Renal cortical epithelial cell (primary cell): Measurements from ENCODE around the gene HOXA3. TPM values are rescaled to one million over a fixed set of nuclear protein-coding genes. Genes with fewer than 3 reads are reported as not detected.

Source experiments
- DNase-seq: peaks from one replicate; pipeline ENCODE4 v3.0.0-alpha.2; 2011; ENCODE audit warnings: low read depth
- total RNA-seq: library from RNA; depleted of rRNA; stranded (reverse); fragments of >200 nt; gene quantifications from 2 replicates; pipeline ENCODE4 v1.2.3, GENCODE V29; 2014

HOXA3 gene
- total RNA-seq, 1 donor from 2014 or later, result 7.2 TPM

DNA sequence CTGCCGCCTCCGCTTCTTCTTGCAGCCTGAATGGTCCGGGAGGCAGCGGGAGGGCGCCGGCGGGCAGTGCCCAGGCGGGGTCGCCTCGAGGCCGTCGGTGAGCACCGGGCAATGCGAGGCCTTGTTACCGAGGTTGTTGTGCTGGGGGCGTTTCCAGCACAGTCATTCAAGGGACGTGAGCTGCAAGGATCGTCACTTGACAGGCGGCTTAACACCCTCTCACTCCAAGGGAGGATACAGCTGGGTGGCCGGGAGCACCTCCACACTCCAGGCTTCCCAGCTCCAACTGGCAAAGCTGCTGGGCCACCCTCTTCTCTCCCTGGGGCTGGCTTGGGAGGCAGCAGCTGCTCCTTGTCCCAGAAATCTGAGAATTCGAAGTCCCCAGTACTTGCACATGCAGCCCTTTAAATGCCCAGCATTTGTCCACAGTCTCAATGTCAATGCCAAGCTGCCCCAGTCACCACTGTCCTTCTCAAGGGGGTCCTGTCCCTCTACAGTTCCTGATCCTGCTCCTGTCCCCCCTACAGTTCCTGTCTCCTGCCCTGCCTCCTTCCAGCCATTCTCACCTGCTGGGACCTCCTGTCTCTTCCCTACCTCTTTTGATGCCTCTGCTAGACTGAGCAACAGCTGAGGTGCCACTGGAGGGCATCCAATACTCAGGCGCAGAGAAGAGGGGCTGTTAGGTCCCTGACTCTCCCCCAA is 37.1 kb upstream of the HOXA3 start:
- no peak for DNase-seq

DNA sequence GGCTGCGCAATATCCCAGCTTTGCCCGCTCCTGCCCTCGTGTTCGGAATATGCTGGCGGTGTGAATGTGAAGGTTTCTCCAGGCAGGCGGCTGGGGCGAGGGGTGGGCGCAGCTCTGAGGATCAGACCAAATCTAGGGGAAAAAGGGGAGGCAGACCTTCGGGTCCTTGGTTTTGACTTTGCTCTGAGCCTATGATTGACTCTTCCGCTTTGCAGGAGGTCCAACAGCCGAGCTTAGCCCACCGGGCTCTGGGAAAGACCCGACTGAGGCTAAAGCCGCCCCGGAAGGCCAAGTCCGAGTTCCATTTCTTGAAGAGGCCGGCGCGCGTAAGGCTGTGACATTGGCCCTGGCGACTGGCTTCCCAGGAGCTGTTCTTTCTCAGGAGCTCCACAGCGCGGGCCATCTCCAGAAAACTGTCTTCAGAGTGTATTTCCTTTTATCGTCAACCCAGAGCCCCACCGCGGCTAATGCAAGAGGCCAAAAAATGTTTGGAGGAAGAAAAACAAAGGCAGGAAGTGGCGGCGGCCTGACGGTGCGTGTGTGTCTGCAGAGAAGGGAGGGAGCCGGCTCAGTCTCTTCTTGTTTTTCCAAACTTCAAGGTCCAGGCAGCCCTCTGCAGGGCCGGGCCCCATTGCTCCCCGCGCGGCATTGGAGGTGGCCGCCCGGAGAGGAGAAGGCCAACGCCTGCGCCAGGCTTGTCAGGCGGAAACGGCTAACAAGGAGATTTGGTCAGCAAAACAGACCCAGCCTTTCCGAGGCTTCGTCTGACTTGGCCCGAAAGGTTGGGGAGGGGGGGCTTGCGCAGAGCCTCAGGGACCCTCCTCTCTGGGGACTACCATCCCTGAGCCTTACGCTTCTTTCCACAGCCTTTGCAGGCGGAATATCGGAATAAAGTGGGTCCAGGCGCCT is 36.3 kb upstream of the HOXA3 start:
- DNase-seq, result no peak

DNA sequence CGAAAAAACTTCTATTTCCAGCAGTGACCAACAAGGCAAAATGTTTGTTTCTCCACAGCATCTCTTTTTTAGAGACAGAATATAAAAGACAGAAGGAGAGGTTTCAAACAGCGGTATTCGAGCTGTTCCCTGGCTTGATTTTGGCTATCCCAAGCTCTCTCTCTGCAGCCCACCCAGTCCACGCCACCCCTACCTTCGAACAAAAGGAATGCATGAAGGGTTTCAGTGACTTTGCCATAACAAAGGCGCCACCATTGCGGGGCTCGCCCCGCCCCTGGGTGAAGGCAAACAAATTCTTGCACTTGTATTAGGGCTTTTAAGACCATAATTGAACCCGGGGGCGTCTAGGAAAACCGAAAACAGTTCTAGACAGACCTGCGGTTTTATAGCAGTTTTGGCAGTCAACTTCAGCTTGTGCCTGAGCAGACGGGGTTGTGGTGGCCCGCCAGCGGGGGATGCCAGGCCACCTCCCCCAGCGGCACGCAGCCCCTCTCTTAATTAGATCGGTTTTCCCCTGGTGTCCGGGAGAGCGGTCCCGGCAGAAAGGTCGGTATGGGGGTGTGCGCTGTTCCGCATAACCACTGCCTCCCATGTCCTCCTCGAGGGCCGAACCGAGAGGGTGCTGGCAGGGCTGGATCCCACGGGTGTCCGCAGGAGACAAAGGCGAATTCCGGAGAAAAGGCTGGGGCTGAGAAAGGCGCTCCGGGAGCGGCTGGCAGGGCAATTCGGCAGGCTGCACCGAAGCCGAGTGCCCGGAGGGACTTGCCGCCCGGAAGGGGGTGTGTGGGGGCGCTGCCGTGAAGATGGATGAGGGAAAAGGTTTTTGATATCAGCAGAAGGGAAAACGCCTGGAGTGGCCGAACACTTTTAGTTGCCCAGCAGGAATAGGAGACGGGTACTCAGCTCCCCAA is 35.3 kb upstream of the HOXA3 start:
- DNase-seq, result no peak

DNA sequence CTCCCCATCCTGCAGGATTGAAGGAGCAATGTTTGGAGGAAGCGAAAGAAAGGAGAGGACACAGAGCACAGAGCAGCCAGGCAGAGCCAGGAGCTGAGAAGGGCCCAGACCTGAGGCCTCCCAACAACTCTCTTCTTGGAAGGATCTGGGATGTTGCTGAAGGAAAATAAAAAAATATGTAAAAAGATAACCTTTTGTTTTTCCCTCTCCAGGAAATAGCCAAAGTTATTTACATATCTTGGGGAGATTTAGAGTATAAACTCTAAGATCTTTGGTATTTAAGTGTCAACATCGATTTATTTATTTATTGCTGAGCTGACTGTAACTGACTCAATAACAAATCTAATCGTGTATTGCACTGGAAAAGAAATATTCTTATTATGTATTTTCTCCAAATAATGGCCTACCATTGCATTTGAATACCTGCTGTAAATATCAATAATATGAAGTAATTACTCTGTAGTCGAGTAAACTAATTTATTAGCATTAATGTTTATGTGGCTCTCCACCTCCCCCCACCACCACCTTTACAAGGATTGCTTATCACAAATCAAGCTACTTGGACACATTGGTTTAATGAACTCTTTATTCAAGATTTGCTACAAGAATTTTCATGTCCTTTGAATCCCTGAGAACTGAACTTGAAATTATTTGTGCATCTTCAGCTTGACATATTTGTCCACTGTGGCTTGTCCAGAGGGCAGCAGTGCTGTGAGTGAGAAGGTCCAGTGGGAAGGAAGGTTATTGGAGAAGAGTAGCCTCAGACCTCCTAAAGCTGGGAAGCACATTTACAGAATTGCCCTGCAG is 34.5 kb upstream of the HOXA3 start:
- DNase-seq, result no peak

DNA sequence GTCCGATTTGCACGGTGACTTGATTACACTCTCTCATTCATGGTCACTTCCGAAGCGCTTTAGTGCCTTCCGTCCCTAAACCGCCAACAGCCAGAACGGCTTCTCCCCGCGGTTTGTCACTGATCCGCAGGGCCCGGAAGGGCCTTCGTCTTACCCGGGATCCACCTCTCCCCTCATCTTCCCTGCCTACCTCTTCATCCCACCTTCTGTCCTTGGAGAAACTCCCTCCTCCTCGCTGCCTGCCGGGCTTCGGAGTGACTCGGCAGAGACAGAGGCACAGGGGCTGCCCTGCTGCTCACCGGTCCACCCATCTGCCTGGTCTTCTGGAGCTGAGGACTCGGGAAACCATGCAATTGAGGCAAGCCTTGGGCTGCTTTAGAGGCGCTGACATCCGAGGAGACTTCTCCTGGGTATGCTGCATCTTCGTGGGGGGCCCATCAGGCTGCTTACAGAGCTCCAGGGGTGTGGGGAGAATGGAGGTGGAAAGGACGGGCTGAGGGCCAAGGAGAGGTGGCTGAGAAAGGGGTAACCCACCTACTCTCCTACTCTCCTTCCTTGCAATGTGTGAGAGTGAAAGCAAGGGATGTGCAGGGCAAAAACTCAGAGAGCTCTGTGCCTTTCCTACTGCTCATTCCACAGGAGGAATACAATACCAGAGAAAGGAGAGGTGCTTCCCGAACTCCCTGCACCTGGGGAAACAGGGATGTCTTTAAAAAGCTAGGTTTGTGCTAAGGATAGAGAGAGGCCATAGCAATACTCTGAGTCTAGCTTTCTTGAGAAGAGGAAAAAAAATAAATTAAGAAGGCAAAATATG is 33.7 kb upstream of the HOXA3 start:
- no peak for DNase-seq

DNA sequence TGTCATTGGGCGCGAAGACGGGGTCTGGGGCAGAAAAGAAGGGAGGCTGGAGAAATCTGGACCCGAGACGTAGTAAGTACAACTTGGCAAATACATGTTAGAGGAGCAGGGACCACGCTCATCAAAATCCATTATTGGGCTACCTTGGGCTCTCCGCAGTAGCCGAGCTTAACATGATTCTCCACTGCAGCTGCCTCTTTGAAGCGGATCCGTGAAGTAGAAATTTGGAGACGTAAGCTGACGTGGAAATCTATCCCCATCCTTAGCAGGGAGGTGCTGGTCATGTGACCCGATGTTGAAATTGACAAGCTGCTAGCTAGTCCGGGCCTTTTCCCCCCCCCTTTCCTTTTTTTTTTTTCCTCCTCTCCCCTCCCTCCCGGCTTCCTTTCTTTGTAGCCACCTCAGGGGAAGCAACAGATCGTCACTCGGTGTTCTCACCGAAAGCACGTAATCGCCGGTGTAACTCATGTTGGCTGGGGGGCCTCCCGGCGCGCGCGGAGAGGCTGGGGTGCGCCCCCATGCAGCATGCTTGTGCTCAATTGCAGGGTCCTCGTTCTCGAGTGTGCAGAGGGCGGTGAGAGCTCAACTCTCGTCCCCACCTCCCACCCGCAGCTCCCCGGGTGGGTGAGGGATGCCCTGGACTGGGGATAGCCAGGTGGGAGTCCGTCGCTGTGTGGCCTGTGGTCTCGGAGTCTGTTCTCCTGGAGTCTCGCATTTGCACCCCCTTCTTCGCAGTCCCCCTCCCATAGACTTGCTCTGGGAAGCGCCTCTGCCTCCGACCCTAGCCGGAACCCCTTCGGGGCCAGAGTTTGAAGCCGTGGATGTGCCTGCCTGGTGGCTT is 32.9 kb upstream of the HOXA3 start, which contains the start of gene HOXA11:
HOXA11 (minus strand) TSS at position 220 of the 841 bp plus-strand sequence; CDS start at position 132, 88 bp downstream.
- DNase-seq, result peak; percentile 96

DNA sequence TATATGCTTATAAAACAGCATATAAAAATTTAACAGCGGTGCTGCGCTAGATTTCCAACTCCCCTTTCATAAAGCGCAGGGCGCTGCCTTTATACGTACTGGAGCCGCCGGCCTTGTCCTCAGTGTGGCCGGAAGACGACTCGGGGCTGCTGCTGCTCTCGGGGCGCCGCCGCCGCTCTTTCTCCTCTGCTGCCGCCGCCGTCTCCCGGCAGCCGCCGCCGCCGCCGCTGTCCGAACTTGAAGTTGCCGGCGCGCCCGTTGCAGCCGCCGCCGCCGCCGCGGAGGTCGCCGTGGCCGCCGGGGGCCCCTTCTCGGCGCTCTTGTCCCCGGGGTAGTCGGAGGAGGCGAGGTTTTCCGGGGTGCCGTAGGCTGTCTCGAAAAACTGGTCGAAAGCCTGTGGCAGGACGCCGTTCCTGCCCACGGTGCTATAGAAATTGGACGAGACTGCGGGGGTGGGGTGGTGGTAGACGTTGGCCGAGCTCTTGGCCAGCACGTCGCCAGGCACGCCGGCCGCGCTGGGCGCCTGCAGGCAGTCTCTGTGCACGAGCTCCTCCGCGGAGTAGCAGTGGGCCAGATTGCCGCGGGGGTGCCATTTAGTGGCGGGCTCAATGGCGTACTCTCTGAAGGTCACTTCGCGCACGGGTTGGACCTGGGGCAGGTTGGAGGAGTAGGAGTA is 32.1 kb upstream of the HOXA3 start:
- DNase-seq, result no peak

DNA sequence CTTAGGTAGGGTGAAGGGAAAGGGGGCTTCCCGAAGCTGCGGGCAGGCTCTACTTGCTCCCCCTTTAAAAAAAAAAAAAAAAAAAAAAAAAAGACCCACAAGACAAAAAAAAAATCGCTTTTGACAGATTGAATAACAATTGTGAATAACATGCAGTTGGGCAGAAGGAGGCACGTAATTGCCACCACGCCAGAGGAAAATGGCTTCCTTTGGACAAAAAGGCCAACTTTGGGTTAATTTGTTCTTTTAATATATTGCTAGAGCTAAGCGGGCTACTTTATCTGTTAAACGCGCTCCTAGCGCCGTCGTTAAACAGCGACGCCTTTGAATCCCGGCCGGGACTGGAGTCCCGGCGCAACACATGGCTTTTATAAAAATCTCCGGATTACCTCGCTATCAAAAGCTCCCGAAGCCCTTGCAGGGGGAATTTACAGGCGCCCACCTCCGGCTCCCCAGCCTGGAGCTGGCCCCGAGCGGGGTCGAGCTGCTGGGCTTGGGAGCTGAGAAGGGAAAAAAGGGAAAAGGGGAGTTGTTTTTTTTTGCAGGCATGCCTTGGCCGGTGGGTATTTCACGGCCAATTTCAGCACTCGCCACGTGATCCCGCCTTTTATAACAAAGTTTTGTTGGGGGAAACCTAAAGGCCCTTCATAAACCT is 31.4 kb upstream of the HOXA3 start:
- DNase-seq, result no peak

DNA sequence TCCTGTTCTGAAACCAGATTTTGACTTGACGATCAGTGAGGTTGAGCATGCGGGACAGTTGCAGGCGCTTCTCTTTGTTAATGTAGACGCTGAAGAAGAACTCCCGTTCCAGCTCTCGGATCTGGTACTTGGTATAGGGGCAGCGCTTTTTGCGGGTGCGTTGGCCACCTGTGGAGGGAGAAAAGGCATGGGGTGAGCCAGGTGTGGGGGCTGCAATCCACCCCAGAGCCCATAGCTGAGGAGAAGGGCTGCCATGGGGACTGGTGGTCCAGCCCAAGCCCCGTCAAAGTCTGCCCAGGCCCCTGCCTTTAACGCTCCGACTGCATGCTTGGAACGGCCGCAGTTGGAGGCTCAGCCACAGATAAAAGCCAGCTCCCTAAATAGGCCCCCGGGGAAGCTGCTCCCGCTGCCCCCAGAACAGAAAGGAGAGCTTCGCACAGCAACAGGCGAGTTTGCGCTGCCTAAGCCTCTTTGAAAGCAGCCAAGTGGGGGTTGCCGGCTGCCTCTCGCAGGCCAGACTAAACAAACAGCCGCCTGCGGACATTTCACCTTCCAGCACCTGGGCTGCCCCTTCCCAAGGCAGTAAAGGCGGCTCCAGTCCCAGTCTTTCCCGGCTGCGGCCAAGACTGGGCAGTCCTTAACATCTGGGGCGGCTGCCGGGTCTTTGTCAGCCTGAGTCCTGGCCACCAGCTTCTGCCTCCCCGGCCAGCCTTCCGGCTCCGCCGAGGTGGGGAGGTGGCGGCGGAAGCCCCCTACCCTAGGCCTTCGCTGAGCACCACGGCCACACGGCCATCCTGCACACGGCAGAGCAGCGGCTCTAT is 30.7 kb upstream of the HOXA3 start:
- no peak for DNase-seq

DNA sequence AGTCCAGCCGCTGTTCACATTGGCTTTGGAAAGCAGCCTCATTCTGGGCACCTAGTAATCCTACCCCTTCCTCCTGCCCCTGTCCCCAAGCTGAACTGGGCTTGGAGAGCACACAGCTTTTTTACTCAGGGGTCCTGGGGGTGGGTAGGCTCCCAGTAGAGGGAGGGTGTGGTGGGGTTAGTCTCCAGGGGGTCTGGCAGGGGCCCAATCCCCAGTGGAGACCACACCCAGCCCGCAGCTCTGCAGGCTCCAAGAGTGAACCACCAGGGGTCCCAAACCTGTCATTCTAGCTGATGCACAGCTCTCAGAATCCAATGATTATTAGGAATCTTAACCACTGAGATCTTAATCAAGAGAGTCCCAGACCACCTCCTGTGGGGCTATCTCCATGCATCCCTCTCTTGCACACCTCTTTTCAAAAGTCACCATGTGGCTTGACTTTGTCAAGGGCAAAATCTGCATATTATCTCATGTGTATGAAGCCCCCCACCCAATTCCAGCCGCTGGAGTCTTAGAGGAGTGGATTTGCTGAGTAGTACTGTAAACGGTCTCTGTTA is 30.0 kb upstream of the HOXA3 start:
- DNase-seq, result no peak

DNA sequence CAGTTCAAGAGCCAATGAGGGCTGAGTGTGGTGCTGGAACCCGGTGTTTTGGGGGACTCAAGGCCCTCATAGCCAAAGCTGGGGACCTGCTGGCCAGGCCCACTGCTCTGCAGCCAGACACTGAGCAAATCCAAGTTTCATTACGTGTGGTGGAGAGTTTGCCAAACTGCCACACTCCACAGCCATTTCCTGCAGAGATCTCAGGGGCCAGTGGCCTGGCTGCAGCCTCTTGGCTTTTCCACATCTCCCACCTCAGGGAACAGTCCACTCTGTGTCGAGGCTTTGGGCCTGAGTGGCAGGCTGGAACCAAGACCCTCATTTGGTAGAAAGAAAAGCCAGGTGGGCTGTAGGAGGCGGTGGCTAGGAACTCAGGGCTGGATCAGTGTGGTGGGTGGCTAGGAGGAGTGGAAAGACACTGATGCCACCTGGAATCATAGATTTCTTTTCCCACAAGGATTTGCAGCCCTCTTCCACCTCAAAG is 29.5 kb upstream of the HOXA3 start:
- DNase-seq, result no peak

DNA sequence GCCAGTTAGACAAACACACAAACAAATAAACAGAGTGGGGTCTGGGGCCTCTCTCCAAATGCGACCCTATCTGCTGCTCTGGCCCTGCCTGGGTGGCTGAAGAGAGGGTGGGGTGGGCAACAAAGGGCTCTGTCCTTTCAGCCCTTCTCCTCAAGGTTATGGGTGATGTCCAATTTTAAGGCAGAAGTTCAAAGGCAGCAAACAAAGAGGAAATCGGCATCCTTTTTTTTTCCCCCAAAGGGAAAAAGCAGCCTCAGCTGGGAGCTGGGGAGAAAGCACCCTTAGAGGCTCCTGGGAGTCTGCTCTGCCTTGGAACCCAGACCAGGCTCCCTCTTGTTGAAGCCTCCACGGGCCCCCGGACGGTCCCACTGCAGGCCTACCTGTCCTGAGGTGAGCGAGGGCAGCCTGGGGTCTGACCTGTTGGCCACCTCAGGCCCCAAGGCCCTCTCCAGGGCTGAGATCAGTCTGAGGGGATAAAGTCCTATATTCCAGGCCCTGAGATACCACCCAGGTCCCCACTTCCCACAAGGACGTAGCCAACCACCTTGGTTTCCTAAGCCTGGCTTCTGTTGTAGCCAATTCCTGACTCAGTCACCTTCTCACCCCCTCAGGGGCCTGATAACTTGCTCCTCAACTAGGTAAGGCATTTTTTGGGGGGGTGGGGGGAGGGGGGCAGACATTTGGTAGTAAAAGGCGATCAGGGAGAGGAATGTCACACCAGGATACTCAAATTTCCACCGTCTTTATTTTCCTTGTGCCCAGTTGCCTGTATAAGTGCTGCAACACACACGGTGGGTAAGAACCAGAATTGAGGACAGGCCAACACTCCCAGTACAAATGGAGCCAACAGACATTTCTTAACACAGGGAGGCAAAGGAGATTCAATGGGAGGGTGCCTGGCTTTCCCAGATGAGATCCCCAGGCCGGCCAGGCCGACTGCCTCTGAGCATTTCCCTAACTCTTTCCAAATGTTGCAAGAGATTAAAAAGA is 28.3 kb upstream of the HOXA3 start:
- DNase-seq, result no peak

DNA sequence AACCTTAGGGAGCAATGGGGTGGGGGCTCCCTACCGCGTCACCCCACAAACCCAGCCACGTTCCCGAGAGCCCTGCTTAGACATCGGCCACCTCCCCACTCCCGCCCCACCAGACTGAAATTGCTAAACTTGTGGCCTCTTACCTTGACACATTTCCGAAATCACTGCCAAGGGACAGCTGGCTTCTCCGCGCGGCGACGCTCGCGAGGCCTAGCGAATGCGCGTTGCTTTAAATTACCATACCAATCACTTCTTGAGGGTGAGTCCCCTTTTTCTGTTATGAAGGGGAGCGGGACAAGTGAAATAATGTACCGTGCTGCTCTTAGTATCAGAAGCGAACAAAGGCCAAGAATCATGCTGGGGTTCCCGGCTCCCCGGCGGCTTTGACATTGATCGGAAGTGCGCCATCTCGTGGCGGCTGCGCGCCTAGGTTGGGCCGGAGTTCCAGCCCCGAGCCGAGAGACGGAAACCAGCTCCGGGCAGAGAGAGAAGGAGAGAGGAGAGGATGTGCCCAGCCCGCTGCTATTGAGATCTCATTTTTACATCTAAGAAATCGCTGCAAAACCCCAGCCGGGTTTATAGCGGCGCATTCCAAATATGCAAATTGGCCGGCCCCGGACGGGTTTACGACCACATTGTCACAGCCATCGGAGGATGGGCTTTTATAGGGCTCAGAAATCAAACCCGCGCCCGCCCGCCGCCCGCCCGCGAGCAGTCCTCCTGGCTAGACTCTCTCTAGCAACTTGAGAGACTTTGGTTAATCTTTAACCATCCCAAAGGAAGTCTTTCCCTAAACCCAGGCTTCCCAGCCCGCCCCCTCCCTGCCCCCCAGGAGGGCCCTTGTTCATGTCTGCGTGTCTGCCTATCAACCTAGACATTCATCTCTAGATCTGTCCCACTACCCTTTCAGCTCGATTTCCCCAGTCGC is 27.4 kb upstream of the HOXA3 start:
- DNase-seq, result peak; percentile 85

DNA sequence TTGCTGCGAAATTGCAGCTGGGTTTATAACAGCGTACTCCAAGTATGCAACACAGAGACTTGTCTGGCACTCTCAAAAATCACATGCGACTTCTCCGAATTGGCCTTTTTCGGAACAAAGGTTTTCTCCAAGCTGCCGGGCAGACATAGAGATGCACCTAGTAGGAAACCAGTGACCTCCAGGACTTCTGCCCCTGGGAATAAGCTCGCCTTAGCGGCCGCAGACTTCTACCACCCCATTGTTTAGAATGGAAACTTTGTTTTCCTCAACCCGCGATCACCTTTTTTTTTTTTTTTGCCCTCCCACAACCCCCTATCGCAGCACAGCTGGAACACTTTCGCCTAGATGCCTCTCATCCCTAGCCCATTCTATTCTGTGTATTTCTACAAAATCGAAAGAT is 26.6 kb upstream of the HOXA3 start:
- DNase-seq, result no peak
